HG03045 (cell line): Measurements from ENCODE around the gene ZNF211.

Experiments used
- ATAC-seq: cut with Tn5 transposase; IDR thresholded peaks from one replicate; pipeline ENCODE4 v1.9.1; 2021; ENCODE audit warnings: mild to moderate bottlenecking, moderate library complexity; ENCODE audit not compliant: unreplicated experiment

The ZNF211 gene

DNA sequence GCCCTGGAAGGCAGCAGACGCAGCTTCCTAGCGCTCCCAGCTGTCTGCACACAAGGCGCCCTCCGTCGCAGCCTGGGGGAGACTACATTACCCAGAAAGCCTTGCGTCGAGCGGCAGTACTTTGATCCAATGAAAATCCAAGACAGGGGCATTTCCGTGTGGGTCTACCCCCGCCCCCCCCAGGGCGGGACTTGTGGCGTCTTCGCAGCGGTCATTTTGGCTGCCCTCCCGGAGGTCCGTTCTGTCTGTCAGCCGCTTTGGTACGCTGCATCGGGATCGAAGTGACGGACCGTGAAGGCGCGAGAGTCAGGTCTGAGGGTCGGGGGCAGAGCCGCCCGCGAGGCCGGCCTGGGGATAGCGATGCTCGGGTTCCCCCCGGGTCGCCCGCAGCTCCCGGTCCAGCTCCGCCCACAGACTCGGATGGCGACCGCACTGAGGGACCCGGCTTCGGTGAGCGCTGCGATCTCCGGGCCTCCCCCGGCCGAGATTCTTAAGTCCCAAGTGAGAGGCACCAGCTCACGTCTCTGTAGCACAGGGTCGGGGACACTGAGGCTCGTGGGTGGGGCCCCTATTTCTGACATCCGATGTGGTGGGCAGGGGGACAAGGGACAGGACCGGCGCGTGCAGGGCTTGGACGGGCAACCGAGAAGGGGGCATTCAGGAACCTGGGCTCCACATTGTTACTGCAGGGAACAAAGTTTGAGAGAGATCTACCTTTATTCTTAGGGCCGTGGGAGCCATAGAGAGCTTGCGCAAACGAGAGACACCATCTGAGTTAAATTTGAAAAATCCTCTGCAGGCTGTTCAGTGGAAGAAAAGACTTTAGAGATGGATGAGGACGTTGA lies at the start of gene ZNF211:
TSS of gene ZNF211 (plus strand) at position 182 of the 845 bp plus-strand sequence. CDS start at position 361, 179 bp downstream.
- ATAC-seq = peak; percentile 85

DNA sequence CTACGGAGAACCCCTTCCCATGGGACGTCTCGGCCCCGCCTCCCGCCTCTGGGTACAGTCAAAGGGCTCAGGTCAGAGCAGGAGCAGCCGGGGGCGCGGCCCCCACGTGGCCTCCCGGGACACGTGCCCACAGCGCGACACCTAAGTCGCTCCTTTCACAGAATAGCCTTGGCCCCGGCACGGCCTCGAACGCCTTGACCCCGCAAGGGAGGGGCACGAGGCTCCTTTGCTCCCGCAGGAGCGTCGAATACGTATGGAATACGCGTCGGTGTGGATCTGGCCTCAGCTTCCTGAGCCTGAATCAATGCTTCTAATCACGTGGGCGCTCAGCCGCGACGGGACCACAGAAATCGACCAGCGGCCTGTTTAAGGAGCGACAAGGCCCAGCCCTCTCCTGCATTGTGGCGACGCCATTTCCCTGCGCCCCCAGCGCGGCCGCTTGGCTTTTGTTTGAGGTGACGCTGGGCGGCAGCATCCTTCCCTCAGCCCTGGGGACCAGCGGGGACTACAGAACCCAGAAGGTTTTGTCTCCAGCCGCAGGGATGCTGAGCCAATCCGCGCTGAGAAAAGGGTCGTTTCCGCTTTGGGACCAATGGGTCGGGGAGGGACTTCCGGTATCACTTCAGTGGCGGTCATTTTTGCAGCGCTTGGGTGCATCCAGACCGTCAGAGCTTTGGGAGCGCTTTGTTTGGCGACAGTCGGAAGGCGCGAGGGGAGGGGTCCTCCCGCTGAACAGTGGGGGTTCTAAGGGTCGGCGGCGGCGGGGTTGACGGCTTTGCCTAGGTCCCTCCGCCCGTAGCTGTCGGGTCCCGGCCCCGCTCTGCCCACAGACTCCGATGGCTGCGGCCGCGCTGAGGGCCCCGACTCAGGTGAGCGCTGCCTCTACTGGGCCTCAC lies 49.2 kb upstream of the ZNF211 start, which contains the start of gene ZIK1:
TSS of gene ZIK1 (plus strand) at position 625 of the 896 bp plus-strand sequence. CDS start at position 837, 212 bp downstream.
- peak; percentile 84 for ATAC-seq

GRCh38 chr19:57587529-57587928 lies 45.4 kb upstream of the ZNF211 start:
- no peak for ATAC-seq

DNA sequence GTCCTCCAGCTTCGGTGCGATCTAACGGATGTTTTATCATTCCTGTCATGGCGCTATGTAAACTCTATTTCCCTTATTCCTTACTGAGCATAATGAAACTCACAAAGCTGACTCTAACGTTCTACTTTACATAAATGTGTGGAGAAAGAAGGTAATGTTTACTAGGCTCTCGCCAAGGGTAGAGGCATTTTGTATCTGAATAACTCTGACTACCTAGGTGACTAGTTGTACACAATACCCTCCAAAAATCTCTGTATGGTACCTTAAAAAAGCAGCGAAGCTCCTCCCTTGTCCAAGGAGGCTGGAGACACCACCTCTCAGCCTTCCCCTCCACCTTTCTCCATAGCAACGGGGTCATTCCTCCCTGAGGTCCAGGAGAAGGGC lies 33.6 kb upstream of the ZNF211 start:
- ATAC-seq = no peak

GRCh38 chr19:57599761-57600383 lies 33.1 kb upstream of the ZNF211 start, which contains the start of gene ZNF530:
TSS of gene ZNF530 (plus strand) at chr19:57599885. CDS start at chr19:57604346, 4,461 bp downstream.
- peak; percentile 72 for ATAC-seq

- no peak for ATAC-seq
Observed at GRCh38 chr19:57606931-57607330, 26.0 kb upstream of the ZNF211 start.

- no peak for ATAC-seq
Observed at GRCh38 chr19:57611113-57611512, 21.9 kb upstream of the ZNF211 start.

- ATAC-seq = peak; percentile 90
Observed at GRCh38 chr19:57613941-57614743, 18.8 kb upstream of the ZNF211 start, which contains the start of gene ZNF134. TSS of gene ZNF134 (plus strand) at chr19:57614242. CDS start at chr19:57619469, 5,227 bp downstream.

GRCh38 chr19:57615346-57615745 lies 17.6 kb upstream of the ZNF211 start:
- ATAC-seq = no peak

GRCh38 chr19:57620673-57621348 lies 12.2 kb upstream of the ZNF211 start:
- no peak for ATAC-seq

GRCh38 chr19:57623091-57623490 lies 9.9 kb upstream of the ZNF211 start:
- ATAC-seq = no peak

GRCh38 chr19:57633832-57634131 lies 814 bp downstream of the ZNF211 start:
- no peak for ATAC-seq

- no peak for ATAC-seq
Observed at GRCh38 chr19:57637379-57637778, 4.4 kb downstream of the ZNF211 start.

GRCh38 chr19:57641715-57642234 lies 8.8 kb downstream of the ZNF211 start:
- no peak for ATAC-seq

GRCh38 chr19:57642396-57643046 lies 9.6 kb downstream of the ZNF211 start:
- no peak for ATAC-seq

- ATAC-seq = no peak
Observed at GRCh38 chr19:57643734-57644133, 10.8 kb downstream of the ZNF211 start.

GRCh38 chr19:57648331-57649003 lies 15.5 kb downstream of the ZNF211 start:
- ATAC-seq = no peak

- ATAC-seq = no peak
Observed at GRCh38 chr19:57651654-57651996, 18.7 kb downstream of the ZNF211 start.
